ENCODE data around the gene WDR55.
"Not testable (repeated sequence)": the region's sequence is repeated elsewhere in the genome, so short reads cannot be mapped to it uniquely, and the experiment has no call there.

The WDR55 gene

GRCh38 chr5:140710899-140711552 is 46.3 kb downstream of the WDR55 start:
- no peaks in the 10 kb centered on the region for H3K4me1 ChIP-seq (ENCODE audit: insufficient read depth, low read length)
- H3K36me3 ChIP-seq (ENCODE audit: insufficient read depth, low read length): peaks cover 5% of the 10 kb centered on the region; the same call in 1 of the 2 replicates
- peak overlapping the region; percentile 60 for H3K9ac ChIP-seq (ENCODE audit: low read depth, low read length)
- no peaks in the 10 kb centered on the region for H3K9me3 ChIP-seq (ENCODE audit: control insufficient read depth, insufficient read depth, low read length)

GRCh38 chr5:140711794-140712193 is 47.1 kb downstream of the WDR55 start:
- Histone ChIP-seq H3K4me1 (ENCODE audit: insufficient read depth, low read length) (no peaks in the 10 kb centered on the region), H3K9me3 (ENCODE audit: control insufficient read depth, insufficient read depth, low read length) (no peaks in the 10 kb centered on the region), H3K9ac (ENCODE audit: low read depth, low read length) (peak overlapping the region; percentile 60; the same call in 1 of the 2 replicates), H3K36me3 (ENCODE audit: insufficient read depth, low read length) (no peaks in the 10 kb centered on the region; the same call in 1 of the 2 replicates)

GRCh38 chr5:140713562-140714094 is 48.9 kb downstream of the WDR55 start:
- Histone ChIP-seq H3K4me1 (ENCODE audit: insufficient read depth, low read length) (no peaks in the 10 kb centered on the region), H3K36me3 (ENCODE audit: insufficient read depth, low read length) (no peaks in the 10 kb centered on the region), H3K9ac (ENCODE audit: low read depth, low read length) (no peak overlapping the region), H3K9me3 (ENCODE audit: control insufficient read depth, insufficient read depth, low read length) (no peaks in the 10 kb centered on the region)

- H3K9ac ChIP-seq (ENCODE audit: low read depth, low read length); H3K4me1 ChIP-seq (ENCODE audit: insufficient read depth, low read length); H3K9me3 ChIP-seq (ENCODE audit: control insufficient read depth, insufficient read depth, low read length); H3K36me3 ChIP-seq (ENCODE audit: insufficient read depth, low read length): not testable (repeated sequence)
Measured at GRCh38 chr5:140716238-140716637, 51.5 kb downstream of the WDR55 start.

GRCh38 chr5:140718266-140718592 is 53.5 kb downstream of the WDR55 start:
- H3K4me1 ChIP-seq (ENCODE audit: insufficient read depth, low read length): no peaks in the 10 kb centered on the region
- H3K9ac ChIP-seq (ENCODE audit: low read depth, low read length): peak overlapping the region; percentile 3; the same call in 1 of the 2 replicates
- H3K9me3 ChIP-seq (ENCODE audit: control insufficient read depth, insufficient read depth, low read length): no peaks in the 10 kb centered on the region
- no peaks in the 10 kb centered on the region for H3K36me3 ChIP-seq (ENCODE audit: insufficient read depth, low read length)

GRCh38 chr5:140720738-140721137 is 56.0 kb downstream of the WDR55 start:
- H3K9me3 ChIP-seq (ENCODE audit: control insufficient read depth, insufficient read depth, low read length); H3K4me1 ChIP-seq (ENCODE audit: insufficient read depth, low read length); H3K36me3 ChIP-seq (ENCODE audit: insufficient read depth, low read length); H3K9ac ChIP-seq (ENCODE audit: low read depth, low read length): not testable (repeated sequence)

- not testable (repeated sequence) for H3K36me3 ChIP-seq (ENCODE audit: insufficient read depth, low read length); H3K4me1 ChIP-seq (ENCODE audit: insufficient read depth, low read length); H3K9ac ChIP-seq (ENCODE audit: low read depth, low read length); H3K9me3 ChIP-seq (ENCODE audit: control insufficient read depth, insufficient read depth, low read length)
Measured at GRCh38 chr5:140721395-140721794, 56.7 kb downstream of the WDR55 start.

Data from ES-I3 (cell line).